SK-N-SH (cell line): ENCODE results near the gene DUSP1.

Source experiments
- CHD2 ChIP-seq: fragments of 150-350 bp; IDR thresholded peaks from 2 replicates; pipeline ENCODE4 v1.6.1; 2018; ENCODE audit warnings: low read length; ENCODE audit not compliant: partially characterized antibody
- EZH2phosphoT487 ChIP-seq: fragments of 200-600 bp; sonication (generic); IDR thresholded peaks from 2 replicates; pipeline ENCODE4 v1.6.1; 2017; ENCODE audit warnings: low read depth, mixed run types, mild to moderate bottlenecking, antibody characterized with exemption, moderate library complexity, borderline replicate concordance
- GABPA ChIP-seq: IDR thresholded peaks from 2 replicates; pipeline ENCODE4 v1.4.0; 2012; ENCODE audit warnings: low read depth, mild to moderate bottlenecking
- JUND ChIP-seq: IDR thresholded peaks from 2 replicates; pipeline ENCODE4 v1.4.0; 2012
- POLR2AphosphoS5 ChIP-seq: IDR thresholded peaks from 2 replicates; pipeline ENCODE4 v1.6.1; 2012; ENCODE audit warnings: low read depth, low read length
- TCF12 ChIP-seq: IDR thresholded peaks from 2 replicates; pipeline ENCODE4 v1.4.0; 2012
- TF ChIP-seq, protein P1 (sequence below): fragments of 200-600 bp; sonication (generic); IDR thresholded peaks from 2 replicates; pipeline ENCODE4 v1.6.1; 2017; ENCODE audit warnings: antibody characterized with exemption, mild to moderate bottlenecking, moderate library complexity

DNA sequence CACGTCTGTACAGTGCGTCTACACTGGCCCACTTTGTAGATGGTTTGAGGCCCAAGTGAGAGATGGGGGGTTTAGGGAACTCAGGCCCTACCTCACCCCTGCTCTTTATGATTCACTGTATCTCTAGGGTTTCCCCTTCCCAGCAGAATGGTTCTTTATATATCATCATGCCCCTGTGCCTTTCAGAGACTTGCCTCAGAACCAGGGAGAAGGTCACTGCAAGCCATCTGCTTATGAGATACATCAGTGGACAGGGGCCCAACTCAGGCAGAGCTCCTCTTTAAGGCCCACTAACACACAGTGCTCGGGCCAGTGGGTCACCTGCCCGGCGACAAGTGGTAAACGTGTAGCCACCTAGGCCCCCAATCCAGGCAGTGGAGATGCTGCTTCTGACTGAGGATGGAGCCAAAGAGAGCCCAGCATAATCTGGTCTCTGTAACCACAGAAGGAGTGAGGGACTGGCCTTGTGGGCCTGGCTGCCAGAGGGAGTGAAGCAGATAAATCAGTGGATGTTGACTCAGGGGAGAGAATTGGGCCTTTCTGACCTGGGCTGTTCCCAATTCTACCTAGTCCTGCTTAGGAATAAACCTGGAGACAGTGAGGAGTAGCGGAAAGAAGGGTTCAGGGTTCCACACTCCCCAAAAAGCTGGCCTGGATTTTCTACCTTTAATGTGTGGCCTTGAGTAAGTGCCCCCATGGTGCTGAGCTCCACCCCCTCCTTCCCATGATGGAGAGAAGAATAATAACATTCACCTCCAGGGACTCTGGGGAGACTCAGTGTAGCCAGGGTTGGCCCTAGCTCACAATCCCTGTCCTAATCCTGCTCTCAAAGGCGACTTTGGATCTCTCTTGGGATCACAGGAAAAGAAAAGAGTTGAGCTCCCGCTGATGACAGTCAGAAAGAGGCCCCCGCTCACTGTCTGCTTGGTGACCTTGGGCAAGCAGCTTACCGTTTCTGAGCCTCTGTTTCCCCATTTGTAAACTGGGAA, 2.8 kb upstream of the DUSP1 start:
- TF ChIP-seq JUND (no peak), EZH2phosphoT487 (no peak), TCF12 (no peak), CHD2 (no peak), POLR2AphosphoS5 (no peak), GABPA (no peak)
- TF ChIP-seq, protein P1, sequence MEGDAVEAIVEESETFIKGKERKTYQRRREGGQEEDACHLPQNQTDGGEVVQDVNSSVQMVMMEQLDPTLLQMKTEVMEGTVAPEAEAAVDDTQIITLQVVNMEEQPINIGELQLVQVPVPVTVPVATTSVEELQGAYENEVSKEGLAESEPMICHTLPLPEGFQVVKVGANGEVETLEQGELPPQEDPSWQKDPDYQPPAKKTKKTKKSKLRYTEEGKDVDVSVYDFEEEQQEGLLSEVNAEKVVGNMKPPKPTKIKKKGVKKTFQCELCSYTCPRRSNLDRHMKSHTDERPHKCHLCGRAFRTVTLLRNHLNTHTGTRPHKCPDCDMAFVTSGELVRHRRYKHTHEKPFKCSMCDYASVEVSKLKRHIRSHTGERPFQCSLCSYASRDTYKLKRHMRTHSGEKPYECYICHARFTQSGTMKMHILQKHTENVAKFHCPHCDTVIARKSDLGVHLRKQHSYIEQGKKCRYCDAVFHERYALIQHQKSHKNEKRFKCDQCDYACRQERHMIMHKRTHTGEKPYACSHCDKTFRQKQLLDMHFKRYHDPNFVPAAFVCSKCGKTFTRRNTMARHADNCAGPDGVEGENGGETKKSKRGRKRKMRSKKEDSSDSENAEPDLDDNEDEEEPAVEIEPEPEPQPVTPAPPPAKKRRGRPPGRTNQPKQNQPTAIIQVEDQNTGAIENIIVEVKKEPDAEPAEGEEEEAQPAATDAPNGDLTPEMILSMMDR = no peak
